ENCODE data around the gene SLIT3. TPM values are rescaled to one million over a fixed set of nuclear protein-coding genes. Genes with fewer than 3 reads are reported as not detected.

Gene SLIT3
- total RNA-seq, 1 donor from 2014 or later: 70.0 TPM

- DNase-seq (no peak), ATAC-seq (no peak)
- Histone ChIP-seq H3K4me1 (no peaks in the 10 kb centered on the region), H3K9me3 (no peaks in the 10 kb centered on the region), H3K27ac (no peak overlapping the region), H3K27me3 (no peaks in the 10 kb centered on the region), H3K4me3 (no peak overlapping the region), H3K36me3 (no peaks in the 10 kb centered on the region)
- no peak for TF ChIP-seq CTCF (IDR thresholded peaks at IDR 0.05)
- intact Hi-C loops (cut with DNase I): no loop called here
Observed at GRCh38 chr5:169094586-169095409, 206.1 kb downstream of the SLIT3 start.

GRCh38 chr5:169091396-169091980 is 209.5 kb downstream of the SLIT3 start:
- DNase-seq: no peak
- Histone ChIP-seq H3K4me3 (no peak overlapping the region), H3K36me3 (no peaks in the 10 kb centered on the region), H3K9me3 (no peaks in the 10 kb centered on the region), H3K4me1 (no peaks in the 10 kb centered on the region), H3K27me3 (no peaks in the 10 kb centered on the region), H3K27ac (no peak overlapping the region)
- no peak for ATAC-seq
- no peak for TF ChIP-seq CTCF (IDR thresholded peaks at IDR 0.05)
- intact Hi-C loops (cut with DNase I): no loop called here

- Histone ChIP-seq H3K36me3 (no peaks in the 10 kb centered on the region), H3K27ac (no peak overlapping the region), H3K27me3 (no peaks in the 10 kb centered on the region), H3K9me3 (no peaks in the 10 kb centered on the region), H3K4me1 (no peaks in the 10 kb centered on the region), H3K4me3 (no peak overlapping the region)
- no peak for TF ChIP-seq CTCF (IDR thresholded peaks at IDR 0.05)
- intact Hi-C loops (cut with DNase I): no loop called here
- DNase-seq: no peak
- no peak for ATAC-seq
Observed at GRCh38 chr5:169089343-169089742, 211.6 kb downstream of the SLIT3 start.

- no peak overlapping the region for H3K4me3 ChIP-seq
- H3K9me3 ChIP-seq: no peaks in the 10 kb centered on the region
- no peak for ATAC-seq
- no peaks in the 10 kb centered on the region for H3K36me3 ChIP-seq
- H3K27me3 ChIP-seq: no peaks in the 10 kb centered on the region
- H3K27ac ChIP-seq: no peak overlapping the region
- no peak for DNase-seq
- intact Hi-C loops (cut with DNase I): no loop called here
- TF ChIP-seq CTCF (IDR thresholded peaks at IDR 0.05): no peak
- no peaks in the 10 kb centered on the region for H3K4me1 ChIP-seq
Observed at GRCh38 chr5:169088028-169088725, 212.8 kb downstream of the SLIT3 start.

GRCh38 chr5:169085636-169086035 is 215.3 kb downstream of the SLIT3 start:
- H3K9me3 ChIP-seq: no peaks in the 10 kb centered on the region
- TF ChIP-seq CTCF (IDR thresholded peaks at IDR 0.05): no peak
- no peaks in the 10 kb centered on the region for H3K27me3 ChIP-seq
- no peaks in the 10 kb centered on the region for H3K36me3 ChIP-seq
- DNase-seq: no peak
- H3K4me1 ChIP-seq: no peaks in the 10 kb centered on the region
- H3K4me3 ChIP-seq: no peak overlapping the region
- intact Hi-C loops (cut with DNase I): no loop called here
- ATAC-seq: no peak
- H3K27ac ChIP-seq: no peak overlapping the region

All from upper lobe of right lung (tissue), 1 donor.